ENCODE results near the gene MAPK6. TPM values are rescaled to one million over a fixed set of nuclear protein-coding genes. Genes with fewer than 3 reads are reported as not detected.
A peak's percentile ranks its signal among the peaks of the same experiment; 100 is the strongest.
"Not testable (repeated sequence)": the region's sequence is repeated elsewhere in the genome, so short reads cannot be mapped to it uniquely, and the experiment has no call there.

MAPK6 gene
- total RNA-seq, 1 donor from 2014 or later = 16.2 TPM

- TF ChIP-seq CTCF (IDR thresholded peaks at IDR 0.05) = no peak
- DNase-seq = no peak
- CTCF ChIA-PET = no interaction called here
- POLR2A ChIA-PET = no interaction called here
- Mint-ChIP-seq H3K27me3 (no peaks in the 10 kb centered on the region), H3K36me3 (ENCODE audit: low read depth) (peaks cover 11% of the 10 kb centered on the region), H3K4me3 (no peak overlapping the region), H3K4me1 (peaks cover 38% of the 10 kb centered on the region), H3K27ac (no peak overlapping the region), H3K9me3 (no peaks in the 10 kb centered on the region)
- no peak for ATAC-seq (ENCODE audit: low read depth)
- intact Hi-C loops (cut with micrococcal nuclease) = no loop called here
Measured at GRCh38 chr15:52042051-52042851, 23.2 kb downstream of the MAPK6 start.

GRCh38 chr15:52045795-52046298, 26.8 kb downstream of the MAPK6 start:
- intact Hi-C loops (cut with micrococcal nuclease) = loop anchor here (1.0 kb wide), 1 partner anchor 64 kb away; no protein-coding TSS in a partner anchor
- Mint-ChIP-seq H3K36me3 (ENCODE audit: low read depth) (peaks cover 28% of the 10 kb centered on the region), H3K27ac (peak overlapping the region; percentile 57), H3K4me1 (peaks cover 21% of the 10 kb centered on the region), H3K4me3 (peak overlapping the region; percentile 64)
- ATAC-seq (ENCODE audit: low read depth) = peak; percentile 18
- ChIA-PET POLR2A (interaction anchor here (0.9 kb wide), 1 partner anchor 134 kb away, joined by 3 read pairs; no protein-coding TSS in a partner anchor), CTCF (interaction anchor here (0.6 to 1.0 kb wide), 2 partner anchors 10 to 416 kb away, joined by 3 read pairs; no protein-coding TSS in a partner anchor)
- not testable (repeated sequence) for DNase-seq, H3K27me3 Mint-ChIP-seq, H3K9me3 Mint-ChIP-seq

GRCh38 chr15:52046552-52046951, 27.5 kb downstream of the MAPK6 start:
- Mint-ChIP-seq H3K4me1 (peaks cover 21% of the 10 kb centered on the region), H3K36me3 (ENCODE audit: low read depth) (peaks cover 30% of the 10 kb centered on the region)
- DNase-seq; POLR2A ChIA-PET; ATAC-seq (ENCODE audit: low read depth); H3K27ac Mint-ChIP-seq; H3K27me3 Mint-ChIP-seq; H3K9me3 Mint-ChIP-seq; H3K4me3 Mint-ChIP-seq: not testable (repeated sequence)
- CTCF ChIA-PET = interaction anchor here (0.6 to 1.0 kb wide), 2 partner anchors 11 to 415 kb away, joined by 3 read pairs; no protein-coding TSS in a partner anchor
- intact Hi-C loops (cut with micrococcal nuclease) = loop anchor here (1.0 kb wide), 1 partner anchor 64 kb away; no protein-coding TSS in a partner anchor

GRCh38 chr15:52050416-52050815, 31.4 kb downstream of the MAPK6 start:
- no peak for TF ChIP-seq CTCF (IDR thresholded peaks at IDR 0.05)
- DNase-seq (no peak), ATAC-seq (ENCODE audit: low read depth) (no peak)
- Mint-ChIP-seq H3K9me3 (no peaks in the 10 kb centered on the region), H3K4me1 (peaks cover 13% of the 10 kb centered on the region), H3K27me3 (no peaks in the 10 kb centered on the region), H3K36me3 (ENCODE audit: low read depth) (peaks cover 48% of the 10 kb centered on the region), H3K27ac (no peak overlapping the region), H3K4me3 (no peak overlapping the region)
- intact Hi-C loops (cut with micrococcal nuclease) = no loop called here
- ChIA-PET CTCF (no interaction called here), POLR2A (no interaction called here)

GRCh38 chr15:52052066-52052935, 33.3 kb downstream of the MAPK6 start:
- peaks cover 40% of the 10 kb centered on the region for H3K36me3 Mint-ChIP-seq (ENCODE audit: low read depth)
- H3K27ac Mint-ChIP-seq = no peak overlapping the region
- no peak overlapping the region for H3K4me3 Mint-ChIP-seq
- TF ChIP-seq CTCF (IDR thresholded peaks at IDR 0.05) = no peak
- no peaks in the 10 kb centered on the region for H3K4me1 Mint-ChIP-seq
- intact Hi-C loops (cut with micrococcal nuclease) = no loop called here
- CTCF ChIA-PET = interaction anchor here (0.6 to 0.7 kb wide), 2 partner anchors 23 to 69 kb away, joined by 4 to 5 read pairs; no protein-coding TSS in a partner anchor
- no peaks in the 10 kb centered on the region for H3K9me3 Mint-ChIP-seq
- POLR2A ChIA-PET = no interaction called here
- no peaks in the 10 kb centered on the region for H3K27me3 Mint-ChIP-seq
- DNase-seq = no peak
- no peak for ATAC-seq (ENCODE audit: low read depth)

All from activated B cell treated with CpG ODN at 0.5 μM for 24 hours (primary cell).